H1 (cell line): ENCODE results near the gene SERPINE2. TPM values are rescaled to one million over a fixed set of nuclear protein-coding genes. Genes with fewer than 3 reads are reported as not detected.

Experiments
- RNF2 ChIP-seq: fragments of 200-900, 300-1000 bp; sonication (generic); IDR thresholded peaks from 2 replicates; pipeline ENCODE4 v1.7.1; 2016; ENCODE audit warnings: borderline replicate concordance, low read depth, mild to moderate bottlenecking, antibody characterized with exemption, low read length; ENCODE audit not compliant: poor library complexity, severe bottlenecking; ENCODE audit errors: missing control alignments
- ZNF274 ChIP-seq: IDR thresholded peaks from 2 replicates; pipeline ENCODE4 v1.7.0; 2012; ENCODE audit warnings: low read length, borderline replicate concordance; ENCODE audit errors: extremely low read depth
- polyA plus RNA-seq, 7 experiments: library from polyadenylated mRNA; depleted of rRNA in 3 of 7; stranded (reverse) in 5 of 7; unstranded in 2 of 7; fragments of >200 nt in 5 of 7; fragments of 200-250 nt in 2 of 7; gene quantifications; 1 replicate in 5 of 7; 2 replicates in 1 of 7; 4 replicates in 1 of 7; pipeline versions ENCODE4 v1.2.1 to v1.2.3, GENCODE V29; 2011 to 2013; ENCODE audit warnings: missing spikeins in 2 of 7, mixed read lengths in 2 of 7
- total RNA-seq: library from RNA; stranded (reverse); fragmentation: NEBNext Ultra II Directional; extraction: Animal tissue kit (Norgen Biotek cat#: 25700); gene quantifications from 2 replicates; pipeline ENCODE4 v1.2.1, GENCODE V29; 2021

SERPINE2 gene
- total and polyA plus RNA-seq, 2 of the 8 experiments (the other 6 are each of a cell fraction or from before 2014, with no cell fraction given), result 26.2 to 76.0 TPM

DNA sequence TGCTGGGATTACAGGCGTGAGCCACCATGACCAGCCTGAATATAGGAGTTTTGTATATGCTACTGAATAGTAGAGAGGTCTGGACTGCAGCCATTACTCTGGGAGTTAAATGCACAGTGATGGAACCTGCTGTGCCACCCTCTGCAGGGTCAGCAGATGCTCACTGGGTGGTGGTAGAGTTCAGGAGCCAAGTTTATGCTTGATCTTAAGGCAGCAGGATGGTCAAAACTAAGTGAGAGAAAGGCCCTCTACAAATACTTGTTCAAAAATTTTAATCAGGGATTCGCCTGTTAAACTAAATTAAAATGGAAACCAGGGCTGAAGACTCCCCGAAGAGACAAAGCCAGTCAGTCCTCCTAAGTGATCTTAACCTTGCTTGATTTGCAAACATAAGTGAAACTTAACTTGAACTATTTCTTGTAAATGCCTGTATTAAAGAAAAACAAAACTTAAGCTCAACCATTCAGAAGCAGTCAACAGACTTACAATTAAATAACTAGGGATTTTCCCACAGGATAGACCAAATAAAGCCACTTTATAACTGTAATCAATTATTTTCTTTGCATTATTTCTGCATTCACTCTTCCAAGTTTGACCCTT is 89.7 kb downstream of the SERPINE2 start (continued):
- no peak for TF ChIP-seq RNF2
- TF ChIP-seq ZNF274, result no peak
